Esophagus squamous epithelium (tissue), 5 donors: Measurements from ENCODE around the gene SLAMF9. TPM values are rescaled to one million over a fixed set of nuclear protein-coding genes. Genes with fewer than 3 reads are reported as not detected.
A peak's percentile ranks its signal among the peaks of the same experiment; 100 is the strongest.

Experiments used
- DNase-seq: peaks from one replicate; lab custom pipeline; 2025; lab: John Stamatoyannopoulos, UW
- H3K27ac ChIP-seq, 4 donors: fragments of 200-600 bp; sonication (generic); one replicate each; pipeline ENCODE4 v1.5.1; 2016 to 2019; ENCODE audit warnings: mild to moderate bottlenecking in 1 of 4
- H3K27me3 ChIP-seq, 4 donors: fragments of 200-600 bp; sonication (generic); 1 replicate in 3 of 4; 2 replicates in 1 of 4; pipeline versions ENCODE4 v1.5.1 to v1.6.0; 2017 to 2021; ENCODE audit warnings: antibody characterized with exemption in 1 of 4
- H3K36me3 ChIP-seq, 3 donors: fragments of 200-600 bp; sonication (generic); one replicate each; pipeline ENCODE4 v1.5.1; 2016 to 2019
- H3K4me1 ChIP-seq, 3 donors: fragments of 200-600 bp; sonication (generic); one replicate each; pipeline ENCODE4 v1.5.1; 2017 to 2019
- H3K4me3 ChIP-seq, 4 donors: fragments of 200-600 bp; sonication (generic); 1 replicate in 3 of 4; 2 replicates in 1 of 4; pipeline ENCODE4 v1.5.1; 2016 to 2019; ENCODE audit warnings: mild to moderate bottlenecking in 2 of 4, moderate library complexity in 1 of 4
- H3K9me3 ChIP-seq, 3 donors: fragments of 200-600 bp; sonication (generic); one replicate each; pipeline ENCODE4 v1.5.1; 2016 to 2019
- POLR2A ChIP-seq, 4 donors: fragments of 450-650 bp; IDR thresholded peaks; one replicate each; pipeline ENCODE4 v1.6.1; 2017; ENCODE audit warnings: antibody characterized with exemption in 4 of 4, mild to moderate bottlenecking in 4 of 4, moderate library complexity in 3 of 4
- WGBS, 2 donors: methylation state at CpG; one replicate each; pipeline ENCODE4 v1.1.5; 2018; 5-methylcytosine and 5-hydroxymethylcytosine counted together
- intact Hi-C: fragments of 100-400 bp; cut with DNase I; formaldehyde crosslinking; loops from one replicate; pipeline ENCODE4 v1.15.0; 2022
- total RNA-seq, 4 donors: library from RNA; depleted of rRNA; stranded (reverse); fragments of >200 nt; gene quantifications; one replicate each; pipeline ENCODE4 v1.1.0, GENCODE V29; 2016
- TF ChIP-seq, protein P1 (sequence below), 6 experiments: fragments of 450-650 bp in 4 of 6; fragments of 200-600 bp in 2 of 6; sonication (generic) in 2 of 6; IDR thresholded peaks; one replicate each; pipeline ENCODE4 v1.5.1; 2016 to 2019; ENCODE audit warnings: antibody characterized with exemption in 6 of 6, mild to moderate bottlenecking in 4 of 6, moderate library complexity in 4 of 6
- donor health status: DM: yes; HTN: yes; CAD: no.

The SLAMF9 gene
- total RNA-seq, 4 donors from 2014 or later: 0.92 to 0.99 TPM; not detected in 2

DNA sequence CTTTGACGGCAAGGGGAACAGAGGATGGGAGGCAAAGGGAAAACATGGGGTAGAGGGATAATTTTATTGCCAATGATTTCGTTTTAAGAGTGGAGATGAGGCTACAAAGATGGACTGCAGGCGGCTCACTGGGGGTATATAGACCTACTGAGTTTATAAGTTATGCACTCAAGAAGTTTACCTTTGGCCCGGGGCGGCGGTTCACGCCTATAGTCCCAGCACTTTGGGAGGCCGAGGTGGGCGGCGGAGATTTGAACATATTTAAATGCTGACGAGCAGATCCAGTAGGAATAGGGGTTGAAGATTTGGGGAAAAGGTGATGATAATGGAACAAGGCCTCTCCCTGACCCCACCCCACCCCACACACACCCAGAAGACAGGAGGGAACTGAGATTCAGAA lies 8.1 kb upstream of the SLAMF9 start:
- TF ChIP-seq, protein P1, sequence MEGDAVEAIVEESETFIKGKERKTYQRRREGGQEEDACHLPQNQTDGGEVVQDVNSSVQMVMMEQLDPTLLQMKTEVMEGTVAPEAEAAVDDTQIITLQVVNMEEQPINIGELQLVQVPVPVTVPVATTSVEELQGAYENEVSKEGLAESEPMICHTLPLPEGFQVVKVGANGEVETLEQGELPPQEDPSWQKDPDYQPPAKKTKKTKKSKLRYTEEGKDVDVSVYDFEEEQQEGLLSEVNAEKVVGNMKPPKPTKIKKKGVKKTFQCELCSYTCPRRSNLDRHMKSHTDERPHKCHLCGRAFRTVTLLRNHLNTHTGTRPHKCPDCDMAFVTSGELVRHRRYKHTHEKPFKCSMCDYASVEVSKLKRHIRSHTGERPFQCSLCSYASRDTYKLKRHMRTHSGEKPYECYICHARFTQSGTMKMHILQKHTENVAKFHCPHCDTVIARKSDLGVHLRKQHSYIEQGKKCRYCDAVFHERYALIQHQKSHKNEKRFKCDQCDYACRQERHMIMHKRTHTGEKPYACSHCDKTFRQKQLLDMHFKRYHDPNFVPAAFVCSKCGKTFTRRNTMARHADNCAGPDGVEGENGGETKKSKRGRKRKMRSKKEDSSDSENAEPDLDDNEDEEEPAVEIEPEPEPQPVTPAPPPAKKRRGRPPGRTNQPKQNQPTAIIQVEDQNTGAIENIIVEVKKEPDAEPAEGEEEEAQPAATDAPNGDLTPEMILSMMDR (IDR thresholded peaks at IDR 0.05): no peak
- no peak for TF ChIP-seq POLR2A (IDR thresholded peaks at IDR 0.05)
- Histone ChIP-seq H3K4me1 (peaks cover 4 to 70% (median 7%) of the 10 kb centered on the region in 3 donors), H3K27ac (peak overlapping the region; percentile 70 to 85 (median 84)), H3K9me3 (no peaks in the 10 kb centered on the region), H3K4me3 (peak overlapping the region; percentile 12 to 57 (median 30)), H3K36me3 (no peaks in the 10 kb centered on the region), H3K27me3 (no peaks in the 10 kb centered on the region)
- DNase-seq: no peak
- intact Hi-C loops: no loop called here
- WGBS, 2 donors: 88 to 94% methylated on average over 11 of the region's 11 CpGs

- 30 to 32% methylated on average over 10 to 15 of the region's 15 CpGs for whole genome bisulfite sequencing, 2 donors
- Histone ChIP-seq H3K27ac (peak overlapping the region; percentile 70 to 85 (median 84)), H3K4me1 (peaks cover 4 to 70% (median 7%) of the 10 kb centered on the region in 3 donors), H3K9me3 (no peaks in the 10 kb centered on the region), H3K27me3 (no peaks in the 10 kb centered on the region), H3K4me3 (peak overlapping the region; percentile 12 to 57 (median 30)), H3K36me3 (no peaks in the 10 kb centered on the region)
- intact Hi-C loops: no loop called here
- no peak for DNase-seq
- TF ChIP-seq, protein P1 (IDR thresholded peaks at IDR 0.05): no peak
- TF ChIP-seq POLR2A (IDR thresholded peaks at IDR 0.05): no peak
These were observed 7.6 kb upstream of the SLAMF9 start for GRCh38 chr1:159961636-159962035.

- DNase-seq: no peak
- TF ChIP-seq POLR2A (IDR thresholded peaks at IDR 0.05): peak in 1 of 4 donors; percentile 53
- TF ChIP-seq, protein P1 (IDR thresholded peaks at IDR 0.05): no peak
- WGBS, 2 donors: 29 to 30% methylated on average over 4 of the region's 5 CpGs
- Histone ChIP-seq H3K4me3 (peak overlapping the region; percentile 12 to 57 (median 30)), H3K36me3 (no peaks in the 10 kb centered on the region), H3K27me3 (no peaks in the 10 kb centered on the region), H3K27ac (peak overlapping the region; percentile 70 to 85 (median 84)), H3K4me1 (peaks cover 4 to 73% (median 7%) of the 10 kb centered on the region in 3 donors), H3K9me3 (no peaks in the 10 kb centered on the region)
- intact Hi-C loops: no loop called here
These were observed 6.8 kb upstream of the SLAMF9 start for GRCh38 chr1:159960721-159961381.

- no peak for DNase-seq
- intact Hi-C loops: no loop called here
- WGBS, 2 donors: 20 to 50% methylated on average over 1 to 4 of the region's 4 CpGs
- H3K27me3 ChIP-seq: no peaks in the 10 kb centered on the region
- H3K36me3 ChIP-seq: no peaks in the 10 kb centered on the region
- TF ChIP-seq, protein P1 (IDR thresholded peaks at IDR 0.05): no peak
- H3K4me3 ChIP-seq: no peak overlapping the region
- H3K4me1 ChIP-seq: peaks cover 7 to 79% (median 7%) of the 10 kb centered on the region in 3 donors
- H3K27ac ChIP-seq: peak overlapping the region; percentile 31 to 62 (median 54)
- H3K9me3 ChIP-seq: no peaks in the 10 kb centered on the region
These were observed 5.4 kb upstream of the SLAMF9 start for GRCh38 chr1:159959451-159959850.

GRCh38 chr1:159958719-159959380 lies 4.8 kb upstream of the SLAMF9 start:
- no peak overlapping the region for H3K4me3 ChIP-seq
- DNase-seq: no peak
- no peak for TF ChIP-seq POLR2A (IDR thresholded peaks at IDR 0.05)
- TF ChIP-seq, protein P1 (IDR thresholded peaks at IDR 0.05): no peak
- intact Hi-C loops: no loop called here
- no peaks in the 10 kb centered on the region for H3K36me3 ChIP-seq
- H3K9me3 ChIP-seq: no peaks in the 10 kb centered on the region
- WGBS, 2 donors: 52 to 53% methylated on average over 3 of the region's 3 CpGs
- H3K27me3 ChIP-seq: no peaks in the 10 kb centered on the region
- H3K4me1 ChIP-seq: peaks cover 7 to 78% (median 7%) of the 10 kb centered on the region in 3 donors
- H3K27ac ChIP-seq: peak overlapping the region; percentile 31 to 62 (median 54)
